ENCODE data around the gene CISH.

- no peak for TF ChIP-seq CTCF (conservative IDR thresholded peaks at IDR 0.05; ENCODE audit: low read depth, low read length)
- TF ChIP-seq EZH2 (IDR thresholded peaks at IDR 0.05; ENCODE audit: low read length, unreplicated experiment), result no peak
- no peak for TF ChIP-seq EZH2phosphoT487 (IDR thresholded peaks at IDR 0.05; ENCODE audit: borderline replicate concordance, low read length)
Observed at GRCh38 chr3:50649451-50649931, 37.9 kb upstream of the CISH start.

All from PC-3 (cell line).